ENCODE data around the gene PKN1.

DNA sequence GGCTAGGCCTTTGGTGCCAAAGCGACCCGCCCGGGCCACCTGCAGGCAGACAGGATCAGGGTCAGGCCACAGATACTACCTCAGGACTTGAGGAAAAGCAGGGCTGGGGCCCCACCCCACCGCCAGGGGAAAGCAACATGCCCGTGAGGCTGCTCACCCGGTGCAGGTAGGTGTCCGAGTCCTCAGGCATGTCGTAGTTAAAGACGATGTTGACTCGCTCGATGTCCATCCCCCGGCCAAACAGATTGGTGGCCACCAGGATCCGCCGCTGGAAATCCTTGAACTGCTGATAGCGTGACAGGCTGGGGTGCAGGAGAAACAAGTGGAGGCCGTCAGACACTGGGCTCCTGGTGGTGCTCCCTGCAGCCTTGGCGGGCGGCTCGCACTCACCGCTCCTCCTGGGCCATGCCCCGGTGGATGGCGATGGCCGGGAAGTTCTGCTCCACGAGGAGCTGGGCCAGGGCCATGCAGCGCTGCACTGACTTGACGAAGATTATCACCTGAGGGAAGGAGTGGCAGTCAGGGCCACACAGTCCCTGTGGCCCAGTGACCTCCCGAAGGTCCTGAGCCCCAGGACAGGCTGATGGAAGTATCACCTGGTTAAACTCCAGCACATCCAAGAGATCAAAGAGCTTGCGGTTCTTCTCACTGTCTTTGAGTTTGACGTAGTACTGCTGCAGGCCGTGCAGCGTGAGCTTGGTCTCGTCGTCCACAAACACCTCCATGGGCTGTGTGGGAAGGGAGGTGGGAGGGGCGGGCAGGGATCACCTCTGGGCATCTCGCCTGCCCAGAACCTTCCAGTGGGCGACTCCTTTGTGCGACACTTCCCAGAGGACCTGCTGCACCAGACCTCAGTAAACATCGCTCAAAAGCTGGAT is 23.7 kb upstream of the PKN1 start:
- TF ChIP-seq, protein P1, sequence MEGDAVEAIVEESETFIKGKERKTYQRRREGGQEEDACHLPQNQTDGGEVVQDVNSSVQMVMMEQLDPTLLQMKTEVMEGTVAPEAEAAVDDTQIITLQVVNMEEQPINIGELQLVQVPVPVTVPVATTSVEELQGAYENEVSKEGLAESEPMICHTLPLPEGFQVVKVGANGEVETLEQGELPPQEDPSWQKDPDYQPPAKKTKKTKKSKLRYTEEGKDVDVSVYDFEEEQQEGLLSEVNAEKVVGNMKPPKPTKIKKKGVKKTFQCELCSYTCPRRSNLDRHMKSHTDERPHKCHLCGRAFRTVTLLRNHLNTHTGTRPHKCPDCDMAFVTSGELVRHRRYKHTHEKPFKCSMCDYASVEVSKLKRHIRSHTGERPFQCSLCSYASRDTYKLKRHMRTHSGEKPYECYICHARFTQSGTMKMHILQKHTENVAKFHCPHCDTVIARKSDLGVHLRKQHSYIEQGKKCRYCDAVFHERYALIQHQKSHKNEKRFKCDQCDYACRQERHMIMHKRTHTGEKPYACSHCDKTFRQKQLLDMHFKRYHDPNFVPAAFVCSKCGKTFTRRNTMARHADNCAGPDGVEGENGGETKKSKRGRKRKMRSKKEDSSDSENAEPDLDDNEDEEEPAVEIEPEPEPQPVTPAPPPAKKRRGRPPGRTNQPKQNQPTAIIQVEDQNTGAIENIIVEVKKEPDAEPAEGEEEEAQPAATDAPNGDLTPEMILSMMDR (IDR thresholded peaks at IDR 0.05) = no peak
- no peak for TF ChIP-seq POLR2AphosphoS5 (IDR thresholded peaks at IDR 0.05)

All from stomach (tissue), 4 donors.